Endothelial cell of umbilical vein (primary cell): ENCODE data around the gene NR2C1. TPM values are rescaled to one million over a fixed set of nuclear protein-coding genes. Genes with fewer than 3 reads are reported as not detected.

Source experiments
- Bru-seq: library from RNA; stranded (reverse); fragments of 400-500 nt; gene quantifications from one replicate; lab custom pipeline; 2021; lab: Mats Ljungman, UMichigan
- BruChase-seq, 2 experiments: library from RNA; stranded (reverse); fragments of 400-500 nt; gene quantifications; one replicate each; lab custom pipeline; 2021; lab: Mats Ljungman, UMichigan
- BruUV-seq: library from RNA; stranded (reverse); fragments of 400-500 nt; replicated peaks from 2 replicates; lab custom pipeline; 2021; lab: Mats Ljungman, UMichigan
- CTCF ChIA-PET: fragments of 300-600, 350-600 bp; sonication (Branson Sonifier 250); formaldehyde crosslinking; loops from one replicate; lab custom pipeline; 2021; ENCODE audit warnings: antibody characterized with exemption, inconsistent platforms; lab: Charles Lee
- POLR2A ChIA-PET: fragments of 300-600, 350-600 bp; sonication (Branson Sonifier 250); formaldehyde crosslinking; loops from one replicate; lab custom pipeline; 2021; ENCODE audit warnings: antibody characterized with exemption, inconsistent platforms; lab: Charles Lee
- DNase-seq: peaks from one replicate; pipeline ENCODE4 v3.0.0-alpha.2; 2011; ENCODE audit warnings: low read depth, low spot score
- FAIRE-seq: peaks from 2 replicates; lab custom pipeline; 2011; peaks lifted over from hg19 to GRCh38; lab: Jason Lieb, UNC
- H2AFZ ChIP-seq: 2 replicates; pipeline ENCODE4 v1.6.0; 2012; ENCODE audit warnings: low read depth, low read length, control low read depth, inconsistent platforms
- H3K27ac ChIP-seq: 2 replicates; pipeline ENCODE4 v1.5.1; 2011; ENCODE audit warnings: low read depth, mild to moderate bottlenecking, control low read depth, low read length, moderate library complexity; ENCODE audit not compliant: insufficient read depth
- H3K27me3 ChIP-seq, 2 experiments: 2 replicates each; pipeline versions ENCODE4 v1.6.0 to v1.6.1; 2011; ENCODE audit warnings: low read length in 2 of 2, mixed read lengths in 1 of 2; ENCODE audit not compliant: control insufficient read depth in 2 of 2, insufficient read depth in 2 of 2
- H3K36me3 ChIP-seq, 2 experiments: 2 replicates in 1 of 2; 3 replicates in 1 of 2; pipeline ENCODE4 v1.5.1; 2011; ENCODE audit warnings: low read length in 2 of 2, mild to moderate bottlenecking in 1 of 2, moderate library complexity in 1 of 2; ENCODE audit not compliant: control insufficient read depth in 2 of 2, insufficient read depth in 2 of 2; ENCODE audit errors: extremely low read depth in 1 of 2
- H3K4me1 ChIP-seq: 3 replicates; pipeline ENCODE4 v1.5.1; 2011; ENCODE audit warnings: mild to moderate bottlenecking, low read length; ENCODE audit not compliant: control insufficient read depth, insufficient read depth; ENCODE audit errors: extremely low read depth
- H3K4me2 ChIP-seq: 2 replicates; pipeline ENCODE4 v1.6.1; 2011; ENCODE audit warnings: low read length, control low read depth, mixed read lengths; ENCODE audit not compliant: insufficient read depth
- H3K4me3 ChIP-seq, 3 experiments: fragments of 200-600 bp in 1 of 3; sonication (generic), shearing (Covaris generic) in 1 of 3; replicated peaks in 1 of 3; 2 replicates each; pipeline ENCODE4 v1.5.1; 2011 to 2016; ENCODE audit warnings: control low read depth in 3 of 3, low read length in 3 of 3, mild to moderate bottlenecking in 2 of 3, inconsistent platforms in 1 of 3, low read depth in 1 of 3, moderate library complexity in 1 of 3; ENCODE audit not compliant: insufficient read depth in 1 of 3
- H3K79me2 ChIP-seq: 2 replicates; pipeline ENCODE4 v1.6.0; 2012; ENCODE audit warnings: low read length, inconsistent platforms; ENCODE audit not compliant: control insufficient read depth, insufficient read depth
- H3K9ac ChIP-seq: replicated peaks from 2 replicates; pipeline ENCODE3; 2011; ENCODE audit warnings: low read length, control low read depth; ENCODE audit not compliant: insufficient read depth; ENCODE audit errors: extremely low read depth
- H3K9me1 ChIP-seq: replicated peaks from 3 replicates; pipeline ENCODE4 v1.6.0; 2011; ENCODE audit warnings: mild to moderate bottlenecking, low read length; ENCODE audit not compliant: control insufficient read depth, insufficient read depth; ENCODE audit errors: extremely low read depth
- H3K9me3 ChIP-seq: replicated peaks from 2 replicates; pipeline ENCODE4 v1.5.1; 2012; ENCODE audit warnings: low read length, inconsistent platforms; ENCODE audit not compliant: control insufficient read depth, insufficient read depth
- H4K20me1 ChIP-seq: replicated peaks from 2 replicates; pipeline ENCODE3; 2011; ENCODE audit warnings: mild to moderate bottlenecking, low read length; ENCODE audit not compliant: control insufficient read depth, insufficient read depth; ENCODE audit errors: extremely low read depth
- EZH2 ChIP-seq: IDR thresholded peaks from 2 replicates; pipeline ENCODE4 v1.6.1; 2012; ENCODE audit warnings: borderline replicate concordance, low read depth, mild to moderate bottlenecking, moderate library complexity, low read length, inconsistent platforms; ENCODE audit not compliant: severe bottlenecking
- FOS ChIP-seq: IDR thresholded peaks from 2 replicates; pipeline ENCODE4 v1.6.1; 2011; ENCODE audit warnings: mild to moderate bottlenecking, low read length, moderate library complexity, borderline replicate concordance; ENCODE audit not compliant: insufficient read depth
- GATA2 ChIP-seq: IDR thresholded peaks from 2 replicates; pipeline ENCODE4 v1.7.0; 2011; ENCODE audit warnings: low read depth, mild to moderate bottlenecking, moderate library complexity, mixed read lengths, low read length; ENCODE audit not compliant: insufficient read length, insufficient read depth
- JUN ChIP-seq: IDR thresholded peaks from 2 replicates; pipeline ENCODE4 v1.6.1; 2011; ENCODE audit warnings: borderline replicate concordance, low read depth; ENCODE audit not compliant: insufficient read length, insufficient read depth
- MYC ChIP-seq: IDR thresholded peaks from one replicate; pipeline ENCODE4 v1.6.1; 2011; ENCODE audit warnings: mild to moderate bottlenecking, low read depth, low read length
- POLR2A ChIP-seq: IDR thresholded peaks from 2 replicates; pipeline ENCODE4 v1.6.1; 2012; ENCODE audit warnings: low read depth, mild to moderate bottlenecking, control low read depth, low read length
- POLR2AphosphoS5 ChIP-seq: IDR thresholded peaks from 2 replicates; pipeline ENCODE4 v1.6.1; 2012; ENCODE audit warnings: low read depth, mild to moderate bottlenecking, control low read depth, low read length, moderate library complexity; ENCODE audit not compliant: insufficient read depth
- dilution Hi-C: fragments of 300-500 bp; cut with MboI; formaldehyde crosslinking; loops from one replicate; pipeline ENCODE4 v1.15.0; 2019; ENCODE audit warnings: low sequenced_read_pairs; ENCODE audit not compliant: extremely low pct_ligation_motif_present
- intact Hi-C: fragments of 100-400 bp; cut with micrococcal nuclease; formaldehyde crosslinking; loops from one replicate; pipeline ENCODE4 v1.10.0; 2022
- long read RNA-seq: library from polyadenylated mRNA; stranded (forward); transcript quantifications from one replicate; pipeline ENCODE4 v2.0.0, GENCODE V29; 2021
- polyA minus RNA-seq, 3 experiments: library from RNA; depleted of rRNA, polyadenylated mRNA; stranded (reverse); fragments of >200 nt; gene quantifications; 1 replicate in 1 of 3; 2 replicates in 2 of 3; pipeline ENCODE4 v1.2.3, GENCODE V29; 2011
- polyA plus RNA-seq, 4 experiments: library from polyadenylated mRNA; depleted of rRNA in 3 of 4; stranded (reverse) in 3 of 4; unstranded in 1 of 4; fragments of >200 nt; gene quantifications; 2 replicates each; pipeline versions ENCODE4 v1.2.1 to v1.2.3, GENCODE V29; 2011 to 2012; ENCODE audit warnings: missing spikeins in 1 of 4
- total RNA-seq: library from RNA; stranded (reverse); gene quantifications from 2 replicates; pipeline ENCODE4 v1.2.3, GENCODE V29; 2021
- TF ChIP-seq, protein P1 (sequence below): IDR thresholded peaks from 2 replicates; pipeline ENCODE4 v1.6.1; 2011; ENCODE audit not compliant: insufficient read depth, insufficient read length
- TF ChIP-seq, protein P2 (sequence below), 2 donors: IDR thresholded peaks; 1 replicate in 1 of 2; 2 replicates in 1 of 2; pipeline ENCODE4 v1.5.1; 2011; ENCODE audit warnings: low read length in 2 of 2, mild to moderate bottlenecking in 2 of 2, moderate library complexity in 2 of 2, control low read depth in 1 of 2, inconsistent platforms in 1 of 2, low read depth in 1 of 2; ENCODE audit not compliant: insufficient read depth in 1 of 2; ENCODE audit errors: extremely low read depth in 1 of 2

The NR2C1 gene
- total RNA-seq (36.3 and 37.7 TPM in 2 replicates), polyA plus RNA-seq (15.6 and 21.0 TPM in 2 replicates), polyA minus RNA-seq (14.5 and 19.6 TPM in 2 replicates), Bru-seq, nascent RNA (percentile 76 among the genes with signal in this experiment), BruChase-seq, experiment 1, labeled RNA remaining after a 6-hour chase (percentile 67 among the genes with signal in this experiment), BruChase-seq, experiment 2, labeled RNA remaining after a 2-hour chase (percentile 84 among the genes with signal in this experiment)
- polyA plus RNA-seq (2011; cell fraction: cytosol; rRNA removed): 10.4 and 13.4 TPM in 2 replicates
- polyA plus RNA-seq (2011; cell fraction: nucleus; rRNA removed): 148 and 159 TPM in 2 replicates
- polyA plus RNA-seq (2012): 27.5 and 29.3 TPM in 2 replicates
- polyA minus RNA-seq (2011; cell fraction: cytosol; rRNA and poly(A)+ RNA removed): 21.6 TPM
- 44.8 and 57.4 TPM in 2 replicates for polyA minus RNA-seq (2011; cell fraction: nucleus; rRNA and poly(A)+ RNA removed)
- long read RNA-seq, full-length matches to known transcripts: 13 of 41 reads
- long read RNA-seq, partial matches to known transcripts: 7 of 41 reads
- long read RNA-seq, other reads (novel, unspliced or antisense): 21 of 41 reads

- H3K9ac ChIP-seq: peak within 1 kb of the TSS; percentile 88
- no peaks in the 10 kb centered on the region for H3K9me1 ChIP-seq
- ChIA-PET POLR2A (interaction anchor here (0.7 to 1.4 kb wide), 4 partner anchors 71 to 1296 kb away, joined by 3 to 4 read pairs (median 4); partner anchors contain the start of genes FGD6, METAP2 and VEZT), CTCF (interaction anchor here (0.6 to 3.2 kb wide), 20 partner anchors 9 to 528 kb away, joined by 3 to 27 read pairs (median 4); partner anchors contain the start of genes FGD6 and VEZT)
- H3K79me2 ChIP-seq: peaks cover 28% of the 10 kb centered on the region
- H3K4me2 ChIP-seq: peak within 1 kb of the TSS; percentile 100
- H4K20me1 ChIP-seq: no peaks in the 10 kb centered on the region
- H2AFZ ChIP-seq: peak within 1 kb of the TSS; percentile 94
- TF ChIP-seq MYC: no peak
- TF ChIP-seq POLR2AphosphoS5: peak; percentile 51
- TF ChIP-seq POLR2A: peak; percentile 47
- TF ChIP-seq, protein P1, sequence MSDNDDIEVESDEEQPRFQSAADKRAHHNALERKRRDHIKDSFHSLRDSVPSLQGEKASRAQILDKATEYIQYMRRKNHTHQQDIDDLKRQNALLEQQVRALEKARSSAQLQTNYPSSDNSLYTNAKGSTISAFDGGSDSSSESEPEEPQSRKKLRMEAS: no peak
- TF ChIP-seq GATA2: no peak
- TF ChIP-seq, protein P2, sequence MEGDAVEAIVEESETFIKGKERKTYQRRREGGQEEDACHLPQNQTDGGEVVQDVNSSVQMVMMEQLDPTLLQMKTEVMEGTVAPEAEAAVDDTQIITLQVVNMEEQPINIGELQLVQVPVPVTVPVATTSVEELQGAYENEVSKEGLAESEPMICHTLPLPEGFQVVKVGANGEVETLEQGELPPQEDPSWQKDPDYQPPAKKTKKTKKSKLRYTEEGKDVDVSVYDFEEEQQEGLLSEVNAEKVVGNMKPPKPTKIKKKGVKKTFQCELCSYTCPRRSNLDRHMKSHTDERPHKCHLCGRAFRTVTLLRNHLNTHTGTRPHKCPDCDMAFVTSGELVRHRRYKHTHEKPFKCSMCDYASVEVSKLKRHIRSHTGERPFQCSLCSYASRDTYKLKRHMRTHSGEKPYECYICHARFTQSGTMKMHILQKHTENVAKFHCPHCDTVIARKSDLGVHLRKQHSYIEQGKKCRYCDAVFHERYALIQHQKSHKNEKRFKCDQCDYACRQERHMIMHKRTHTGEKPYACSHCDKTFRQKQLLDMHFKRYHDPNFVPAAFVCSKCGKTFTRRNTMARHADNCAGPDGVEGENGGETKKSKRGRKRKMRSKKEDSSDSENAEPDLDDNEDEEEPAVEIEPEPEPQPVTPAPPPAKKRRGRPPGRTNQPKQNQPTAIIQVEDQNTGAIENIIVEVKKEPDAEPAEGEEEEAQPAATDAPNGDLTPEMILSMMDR (IDR thresholded peaks at IDR 0.05; ENCODE audit: extremely low read depth in 1 of 2, insufficient read depth in 1 of 2, low read depth in 1 of 2, low read length in 2 of 2): no peak
- TF ChIP-seq FOS: no peak
- no peak for TF ChIP-seq JUN
- no peak for TF ChIP-seq EZH2
- FAIRE-seq (peak; percentile 90), DNase-seq (peak; percentile 91)
- dilution Hi-C loops: no loop called here
- no peaks in the 10 kb centered on the region for H3K36me3 ChIP-seq
- no peaks in the 10 kb centered on the region for H3K9me3 ChIP-seq
- H3K4me3 ChIP-seq: peak within 1 kb of the TSS; percentile 72 to 88 (median 87)
- intact Hi-C loops: loop anchor here (1.0 to 5.0 kb wide), 4 partner anchors 30 to 527 kb away; partner anchors contain the start of genes FGD6 and VEZT
- H3K4me1 ChIP-seq: peaks cover 4% of the 10 kb centered on the region
- BruUV-seq: TSS peak; percentile 60
- peak within 1 kb of the TSS; percentile 79 for H3K27ac ChIP-seq
- no peaks in the 10 kb centered on the region for H3K27me3 ChIP-seq
These were observed at the start of gene NR2C1 for GRCh38 chr12:95072900-95073697. Gene NR2C1 (minus strand): TSS chr12:95073618. CDS start chr12:95067384, 6,234 bp downstream.
